ENCODE results near the gene SSRP1. TPM values are rescaled to one million over a fixed set of nuclear protein-coding genes. Genes with fewer than 3 reads are reported as not detected.
A peak's percentile ranks its signal among the peaks of the same experiment; 100 is the strongest.

The SSRP1 gene
- total RNA-seq, 2 experiments from 2014 or later: 318 to 332 TPM

DNA sequence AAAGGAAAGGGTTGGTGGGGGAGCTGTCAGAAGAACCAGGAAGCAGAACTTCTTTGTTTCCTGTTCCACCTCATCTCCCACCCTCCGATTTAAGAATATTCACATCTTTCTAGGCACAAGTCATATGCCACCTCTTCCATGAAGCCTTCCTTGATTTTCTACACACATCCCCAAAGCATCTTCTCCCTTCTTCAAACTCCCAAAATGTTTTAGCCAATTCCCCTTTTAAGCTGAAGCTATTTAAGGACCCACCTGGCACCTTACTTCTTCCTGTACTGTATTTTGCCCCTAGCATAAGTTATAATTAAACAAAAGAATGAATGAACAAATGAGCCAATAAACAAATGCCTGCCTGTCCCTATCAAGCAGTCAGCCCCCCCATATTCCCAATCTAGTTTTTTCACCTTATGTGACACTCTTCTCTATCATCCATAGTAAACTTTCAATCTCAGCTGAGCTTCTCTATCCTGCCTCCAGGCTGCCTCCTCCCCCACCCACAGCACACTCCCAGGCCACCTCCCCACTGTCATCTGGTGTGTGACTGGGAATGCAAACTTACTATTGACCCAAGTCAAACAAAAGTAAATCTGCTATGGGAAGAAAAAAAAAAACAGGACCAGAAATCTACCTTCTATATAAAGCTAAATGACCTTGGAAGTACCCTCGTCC, 14.8 kb downstream of the SSRP1 start:
- Mint-ChIP-seq H3K4me1 (peaks cover 20% of the 10 kb centered on the region), H3K36me3 (peaks cover 14% of the 10 kb centered on the region), H3K27me3 (no peaks in the 10 kb centered on the region), H3K27ac (no peak overlapping the region), H3K4me3 (no peak overlapping the region), H3K9me3 (no peaks in the 10 kb centered on the region)
- DNase-seq: no peak

DNA sequence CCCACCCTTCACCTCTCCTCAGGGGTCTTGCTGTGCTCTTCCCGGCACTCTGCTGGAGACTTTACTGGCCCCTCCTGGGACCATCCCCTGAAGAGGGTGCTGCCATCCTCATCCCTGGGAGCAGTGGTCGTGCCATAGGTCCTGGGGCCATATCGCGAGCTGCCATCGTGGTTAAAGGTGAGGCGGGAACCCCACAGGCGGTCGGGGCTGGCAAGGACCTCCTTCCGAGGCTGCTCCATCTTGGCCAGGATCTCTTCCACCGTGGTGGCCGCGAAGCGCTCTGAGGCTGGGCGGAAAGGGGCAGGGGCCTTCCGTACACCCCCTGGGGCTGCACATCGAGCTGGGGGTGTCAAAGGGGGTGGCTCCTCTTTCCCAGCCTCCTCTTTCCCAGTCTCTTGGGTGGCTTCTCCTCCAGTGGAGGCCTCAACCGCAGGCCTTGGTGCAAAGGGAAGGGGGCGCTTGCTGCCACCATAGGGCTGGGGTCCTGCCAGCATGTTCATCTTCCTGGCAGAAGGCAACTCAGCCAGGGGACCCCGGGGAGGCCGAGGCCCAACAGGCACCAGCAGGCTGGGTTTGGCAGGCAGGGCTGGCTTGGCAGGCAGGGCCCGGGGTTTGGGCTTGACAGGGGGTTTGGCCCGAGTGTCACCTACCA, 15.5 kb downstream of the SSRP1 start:
- Mint-ChIP-seq H3K27ac (no peak overlapping the region), H3K36me3 (peaks cover 8% of the 10 kb centered on the region), H3K4me1 (peaks cover 13% of the 10 kb centered on the region), H3K4me3 (no peak overlapping the region), H3K27me3 (no peaks in the 10 kb centered on the region), H3K9me3 (no peaks in the 10 kb centered on the region)
- no peak for DNase-seq

DNA sequence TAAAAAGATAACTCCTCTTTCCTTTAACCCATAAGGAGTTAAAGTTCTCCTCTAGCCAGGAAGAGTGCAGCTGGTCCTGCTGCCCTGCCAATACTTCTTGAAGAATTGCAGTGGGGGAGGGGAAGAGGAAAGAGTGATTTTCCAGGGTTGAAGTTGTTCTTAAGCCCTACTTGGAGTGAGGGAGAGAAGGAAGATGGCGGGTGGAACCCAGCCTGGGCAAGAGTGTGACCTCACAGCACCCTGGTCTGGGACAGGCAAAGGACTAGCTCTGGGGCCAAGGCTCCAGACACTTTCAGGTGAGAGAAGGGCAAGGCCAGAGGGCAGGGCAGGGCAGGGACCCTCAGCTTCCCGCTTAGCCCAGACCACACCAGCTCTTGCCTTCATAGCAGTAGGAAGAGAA, 17.5 kb downstream of the SSRP1 start:
- Mint-ChIP-seq H3K4me1 (peaks cover 6% of the 10 kb centered on the region), H3K9me3 (no peaks in the 10 kb centered on the region), H3K4me3 (no peak overlapping the region), H3K36me3 (peaks cover 11% of the 10 kb centered on the region), H3K27me3 (no peaks in the 10 kb centered on the region), H3K27ac (no peak overlapping the region)
- DNase-seq: no peak

DNA sequence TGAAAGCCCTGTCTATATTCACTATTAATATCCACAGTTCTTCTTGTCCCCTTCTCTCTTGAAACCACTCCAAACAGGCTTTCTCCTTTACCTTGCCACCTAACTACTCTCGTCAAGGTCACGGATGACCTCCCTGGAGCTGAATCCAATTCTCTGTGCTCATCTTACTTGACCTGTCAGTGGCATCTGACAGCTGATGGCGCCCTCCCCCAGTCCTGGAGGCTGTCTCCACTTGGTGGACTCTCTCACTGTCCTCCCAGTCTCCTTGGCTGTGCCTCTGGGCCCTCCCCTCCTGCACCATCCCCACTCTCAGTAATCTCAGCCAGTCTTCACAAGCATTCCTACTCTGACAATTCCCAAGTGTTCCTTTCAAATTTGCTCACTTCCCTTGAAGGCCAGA, 19.7 kb downstream of the SSRP1 start:
- H3K4me1 Mint-ChIP-seq: peaks cover 4% of the 10 kb centered on the region
- no peak overlapping the region for H3K27ac Mint-ChIP-seq
- no peak overlapping the region for H3K4me3 Mint-ChIP-seq
- peaks cover 14% of the 10 kb centered on the region for H3K36me3 Mint-ChIP-seq
- DNase-seq: no peak
- no peaks in the 10 kb centered on the region for H3K9me3 Mint-ChIP-seq
- no peaks in the 10 kb centered on the region for H3K27me3 Mint-ChIP-seq

DNA sequence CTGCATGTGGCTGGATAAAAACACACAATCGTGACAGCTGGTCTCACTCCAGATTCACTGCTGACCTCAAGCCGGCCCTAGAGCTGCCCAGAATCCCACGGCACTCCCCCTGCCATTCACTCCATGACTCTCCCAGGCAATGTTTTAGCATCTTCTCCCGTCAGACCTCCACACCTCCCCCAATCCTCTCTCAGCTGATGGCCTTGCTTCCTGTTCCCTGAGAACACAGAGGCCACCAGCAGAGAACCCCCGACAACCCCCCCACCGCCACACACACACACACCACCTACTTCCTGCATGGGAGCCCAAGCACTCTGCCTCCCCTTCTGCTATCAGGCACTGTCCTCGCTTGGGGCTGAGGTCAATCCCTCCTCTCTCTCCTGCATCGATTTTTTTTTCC, 20.2 kb downstream of the SSRP1 start:
- DNase-seq: no peak
- H3K4me1 Mint-ChIP-seq: peaks cover 9% of the 10 kb centered on the region
- no peak overlapping the region for H3K27ac Mint-ChIP-seq
- H3K27me3 Mint-ChIP-seq: no peaks in the 10 kb centered on the region
- no peak overlapping the region for H3K4me3 Mint-ChIP-seq
- H3K36me3 Mint-ChIP-seq: peaks cover 10% of the 10 kb centered on the region
- H3K9me3 Mint-ChIP-seq: no peaks in the 10 kb centered on the region

DNA sequence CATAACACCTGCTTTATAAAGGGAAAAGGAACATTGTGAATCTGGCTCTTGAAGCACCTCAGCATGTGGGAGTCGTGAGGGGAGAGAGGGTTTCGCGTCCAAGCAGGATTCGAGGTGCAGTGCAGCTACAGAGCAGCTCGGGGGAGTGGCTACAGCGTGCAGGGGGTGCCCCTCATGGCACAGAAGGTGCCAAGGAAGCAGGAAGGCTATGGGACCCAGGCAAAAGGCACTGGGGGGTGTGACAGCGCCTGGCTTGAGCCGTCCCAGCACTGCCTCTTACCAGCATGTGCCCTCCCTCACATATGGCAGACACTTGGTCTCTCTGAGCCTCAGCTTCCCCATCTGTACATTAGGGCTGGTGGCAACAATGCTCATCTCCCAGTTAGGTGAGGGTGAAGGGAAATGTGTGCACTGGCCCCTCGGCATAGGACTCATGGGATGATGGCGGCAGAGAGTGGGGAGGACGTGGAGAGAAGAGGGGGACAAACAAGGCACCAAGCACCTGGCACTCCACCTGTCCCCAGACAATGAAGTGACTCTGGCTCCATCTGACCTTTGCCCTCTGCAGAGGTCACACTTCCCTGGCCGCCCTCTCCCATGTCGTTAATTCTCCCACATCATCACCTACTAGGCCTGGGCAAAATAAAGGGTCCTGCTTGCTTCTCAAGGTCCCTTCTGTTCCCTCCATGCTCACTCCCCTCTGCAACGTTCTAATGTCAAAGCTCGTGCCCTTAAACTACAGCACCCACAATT, 21.3 kb downstream of the SSRP1 start:
- Mint-ChIP-seq H3K4me1 (peaks cover 9% of the 10 kb centered on the region), H3K4me3 (no peak overlapping the region), H3K27me3 (no peaks in the 10 kb centered on the region), H3K36me3 (peaks cover 18% of the 10 kb centered on the region), H3K27ac (no peak overlapping the region), H3K9me3 (no peaks in the 10 kb centered on the region)
- no peak for DNase-seq

DNA sequence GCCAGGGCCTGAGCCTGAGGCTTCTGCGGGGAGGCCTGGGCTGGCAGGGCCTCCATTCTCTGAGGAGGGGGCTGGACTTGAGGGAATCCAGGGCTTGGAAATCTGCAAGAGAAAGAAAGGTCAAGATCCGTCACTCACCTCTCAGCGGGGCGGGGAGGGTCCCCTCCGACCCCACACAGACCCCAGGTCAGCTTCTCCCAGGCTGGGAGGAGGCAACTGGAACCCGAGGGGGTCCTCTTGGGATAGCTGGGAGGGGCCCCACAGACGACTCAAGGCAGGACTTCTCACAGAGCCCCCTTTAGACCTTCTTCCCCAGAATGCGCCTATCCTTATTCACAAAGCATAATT, 21.9 kb downstream of the SSRP1 start:
- Mint-ChIP-seq H3K36me3 (peaks cover 19% of the 10 kb centered on the region), H3K4me1 (peaks cover 9% of the 10 kb centered on the region), H3K27me3 (no peaks in the 10 kb centered on the region), H3K9me3 (no peaks in the 10 kb centered on the region), H3K27ac (no peak overlapping the region), H3K4me3 (no peak overlapping the region)
- DNase-seq: no peak

DNA sequence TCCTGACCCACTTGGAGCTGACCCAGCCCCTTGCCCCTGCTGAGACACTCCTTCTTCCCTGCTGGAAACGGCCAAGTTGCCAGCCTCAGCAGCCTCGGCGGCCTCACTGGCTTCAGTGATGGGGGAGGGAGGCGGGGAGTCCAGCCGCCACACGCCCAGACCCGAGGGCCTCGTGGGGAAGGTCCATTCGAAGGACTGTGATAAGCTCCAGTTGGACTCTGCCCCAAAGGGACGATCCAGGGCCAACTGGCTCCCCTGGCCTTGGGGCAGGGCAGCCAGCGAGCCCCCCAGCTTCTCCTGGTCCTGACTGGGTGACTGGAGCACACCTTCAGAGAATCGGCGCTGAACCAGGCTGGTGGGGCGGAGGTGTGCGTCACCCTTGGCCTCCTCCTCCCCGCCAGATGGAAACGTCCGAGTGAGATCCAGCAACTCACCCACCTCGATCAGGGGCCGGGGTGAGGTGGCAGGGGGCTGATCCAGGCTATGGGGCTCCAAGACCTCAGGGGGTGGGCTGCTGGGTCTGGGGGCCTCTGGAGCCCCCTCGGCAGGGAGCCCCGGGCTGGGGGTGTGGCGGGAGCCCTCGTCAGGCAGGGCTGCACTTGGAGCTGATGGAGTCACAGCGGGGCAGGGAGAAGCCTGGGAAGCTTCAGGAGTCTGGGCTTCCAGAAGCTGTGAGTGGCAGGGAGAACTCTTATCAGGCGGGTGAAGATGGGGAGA, 22.5 kb downstream of the SSRP1 start:
- H3K36me3 Mint-ChIP-seq: peaks cover 20% of the 10 kb centered on the region
- H3K27ac Mint-ChIP-seq: no peak overlapping the region
- H3K4me3 Mint-ChIP-seq: no peak overlapping the region
- no peaks in the 10 kb centered on the region for H3K9me3 Mint-ChIP-seq
- H3K4me1 Mint-ChIP-seq: peaks cover 9% of the 10 kb centered on the region
- H3K27me3 Mint-ChIP-seq: no peaks in the 10 kb centered on the region
- DNase-seq: no peak

DNA sequence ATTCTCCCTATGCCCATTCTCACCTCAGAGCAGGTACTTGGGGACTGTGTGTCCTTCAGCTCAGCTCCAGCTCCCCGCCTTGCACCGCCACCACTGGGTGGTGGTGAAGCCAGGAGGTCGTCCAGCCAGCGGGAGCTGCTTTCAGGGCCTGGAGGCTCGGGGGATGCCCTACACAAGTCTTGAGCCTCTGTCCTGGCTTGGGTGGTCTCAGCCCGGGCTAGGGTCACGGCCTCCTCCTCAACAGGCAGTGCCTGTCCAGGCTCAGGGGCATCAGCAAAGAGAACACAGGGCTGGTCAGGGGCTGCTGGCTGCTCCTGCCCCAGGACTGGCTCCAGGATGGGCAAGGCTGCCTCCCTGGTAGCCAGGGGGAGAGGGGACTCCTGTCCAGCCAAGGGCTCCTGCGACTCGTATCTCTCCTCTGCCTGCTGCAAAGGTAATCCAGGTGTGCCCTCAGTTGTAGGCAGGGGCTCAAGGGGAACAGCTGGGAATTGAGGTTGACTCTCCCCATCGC, 23.1 kb downstream of the SSRP1 start:
- Mint-ChIP-seq H3K9me3 (no peaks in the 10 kb centered on the region), H3K36me3 (peaks cover 20% of the 10 kb centered on the region), H3K4me3 (no peak overlapping the region), H3K27me3 (no peaks in the 10 kb centered on the region), H3K27ac (no peak overlapping the region), H3K4me1 (peaks cover 9% of the 10 kb centered on the region)
- no peak for DNase-seq

DNA sequence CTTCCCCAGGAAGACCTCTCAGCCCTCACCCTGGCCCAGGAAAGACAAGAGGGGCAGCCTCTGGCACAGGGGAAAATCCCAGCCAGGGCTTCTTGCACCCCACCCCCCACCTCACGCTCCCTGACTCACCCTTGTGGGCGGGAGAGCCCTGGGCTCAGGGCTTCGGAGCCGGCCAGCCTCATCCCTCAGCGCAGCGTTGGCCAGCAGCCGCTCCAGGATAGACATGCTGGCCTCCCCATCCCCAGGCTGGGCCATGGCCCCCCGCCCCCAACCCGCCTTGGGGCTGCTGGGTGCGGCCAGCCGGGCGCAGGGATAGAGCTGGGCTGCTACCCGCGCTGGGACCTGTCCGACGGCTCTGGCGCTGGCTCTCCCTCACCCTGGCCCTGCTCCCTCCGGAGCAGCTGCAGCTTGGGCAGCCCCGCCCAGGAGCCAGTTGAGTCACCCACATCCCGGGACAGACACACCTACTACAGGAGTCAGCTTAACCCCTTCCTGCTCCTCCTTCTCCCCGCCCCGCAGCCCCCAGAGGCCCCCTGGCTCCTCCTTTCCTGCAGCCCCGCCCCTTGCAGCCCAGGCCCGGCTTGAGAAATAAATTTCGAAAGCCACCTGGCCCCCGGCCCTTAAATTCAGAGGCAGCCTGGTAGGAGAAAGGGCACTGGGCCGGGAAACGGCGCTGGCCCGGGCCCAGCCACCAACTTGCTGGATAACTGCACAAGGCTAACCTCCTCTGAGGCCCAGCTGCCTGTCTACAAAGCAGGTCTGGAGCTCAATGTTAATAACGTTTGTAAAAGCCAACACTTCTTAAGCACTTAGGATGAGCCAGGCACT, 24.4 kb downstream of the SSRP1 start:
- no peaks in the 10 kb centered on the region for H3K27me3 Mint-ChIP-seq
- H3K27ac Mint-ChIP-seq: no peak overlapping the region
- no peaks in the 10 kb centered on the region for H3K9me3 Mint-ChIP-seq
- no peak overlapping the region for H3K4me3 Mint-ChIP-seq
- H3K36me3 Mint-ChIP-seq: peaks cover 20% of the 10 kb centered on the region
- H3K4me1 Mint-ChIP-seq: peaks cover 9% of the 10 kb centered on the region
- DNase-seq: peak; percentile 83

DNA sequence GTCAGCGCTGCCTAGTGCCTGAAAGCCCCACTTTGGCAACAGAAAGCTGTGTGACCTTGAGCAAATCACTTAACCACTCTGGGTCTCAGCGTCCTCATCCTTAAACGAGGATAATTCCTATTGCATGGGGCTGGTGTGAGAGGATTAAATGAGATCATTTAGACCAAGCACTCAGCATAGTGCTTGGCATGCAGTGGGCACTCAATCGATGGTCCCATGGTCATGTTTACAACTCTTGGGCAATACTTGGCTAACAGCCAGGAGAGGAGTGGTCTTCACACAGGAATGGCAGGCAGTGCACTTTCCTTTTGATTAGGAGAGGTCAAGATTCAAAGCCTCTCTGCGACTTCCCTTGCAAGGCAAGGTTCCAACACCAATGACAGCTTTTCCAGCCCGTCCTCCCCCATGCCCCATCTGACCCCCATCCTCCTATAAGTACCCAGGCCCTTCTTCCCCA, 25.0 kb downstream of the SSRP1 start:
- Mint-ChIP-seq H3K36me3 (peaks cover 20% of the 10 kb centered on the region), H3K4me3 (no peak overlapping the region), H3K27me3 (no peaks in the 10 kb centered on the region), H3K27ac (no peak overlapping the region), H3K4me1 (peaks cover 9% of the 10 kb centered on the region), H3K9me3 (no peaks in the 10 kb centered on the region)
- DNase-seq: no peak

DNA sequence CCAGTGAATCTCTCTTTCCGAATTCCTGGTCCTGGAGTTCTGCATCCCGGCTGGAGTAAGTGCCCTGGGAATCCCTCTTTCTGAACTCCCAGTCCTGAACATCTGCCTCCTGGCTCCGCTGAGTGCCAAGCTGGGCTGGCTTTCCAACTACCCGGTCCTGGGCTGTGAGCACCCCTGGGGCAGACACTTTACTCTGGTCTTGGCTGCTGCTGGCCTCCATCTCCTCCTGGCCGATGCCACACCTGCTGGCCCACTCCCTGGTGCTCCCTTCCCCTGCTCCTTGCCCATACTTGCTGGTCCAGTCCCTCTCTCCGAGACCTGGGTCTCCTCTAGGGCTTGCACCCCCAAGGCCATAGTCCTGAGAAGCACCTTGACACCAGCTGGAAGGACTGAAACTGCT, 25.6 kb downstream of the SSRP1 start:
- no peak for DNase-seq
- Mint-ChIP-seq H3K9me3 (no peaks in the 10 kb centered on the region), H3K27ac (no peak overlapping the region), H3K36me3 (peaks cover 20% of the 10 kb centered on the region), H3K27me3 (no peaks in the 10 kb centered on the region), H3K4me1 (peaks cover 9% of the 10 kb centered on the region), H3K4me3 (no peak overlapping the region)

DNA sequence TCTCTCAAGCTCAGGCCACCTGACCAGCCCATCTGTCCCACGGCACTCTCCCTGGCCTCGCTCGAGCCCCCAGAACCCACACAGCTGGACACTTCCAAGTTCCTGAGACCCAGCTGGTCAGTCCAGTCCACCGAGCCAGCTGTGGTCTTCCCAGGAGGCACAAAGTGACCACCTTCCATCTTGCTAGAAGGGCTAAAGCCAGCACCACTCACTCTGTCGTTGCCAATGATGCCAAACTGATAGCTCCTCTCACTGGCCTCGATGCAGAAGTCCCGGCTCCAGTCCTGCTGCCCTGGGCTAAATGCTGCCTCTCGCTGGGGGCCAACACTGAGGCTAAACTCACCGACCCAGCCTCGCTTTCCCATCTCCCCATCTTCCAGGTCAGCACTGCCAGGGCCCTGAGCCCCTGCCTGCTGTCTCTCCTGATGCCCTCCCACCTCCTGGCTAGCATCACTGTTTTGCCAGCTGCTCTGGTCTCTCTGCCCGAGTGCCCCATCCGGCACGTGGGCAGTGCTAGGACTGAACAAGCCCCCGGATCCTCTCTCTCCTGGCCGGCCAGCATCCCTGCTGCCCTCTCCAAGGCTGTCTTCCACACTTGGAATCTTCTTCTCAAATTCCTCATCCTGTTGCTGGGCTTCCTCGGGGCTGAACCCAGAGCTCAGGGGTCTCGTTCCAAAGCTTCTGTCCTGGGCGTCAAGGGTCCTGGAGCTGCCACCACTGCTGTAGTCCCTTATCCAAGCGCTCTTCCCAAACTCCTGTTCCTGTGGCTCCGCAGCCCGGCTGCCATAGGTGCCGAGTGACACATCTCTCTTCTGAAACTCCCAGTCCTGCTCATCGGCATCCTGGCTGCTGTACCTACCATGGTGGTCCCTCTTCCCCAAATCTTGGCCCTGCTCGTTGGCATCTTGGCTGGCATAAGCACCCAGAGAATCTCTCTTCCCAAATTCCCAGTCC, 26.3 kb downstream of the SSRP1 start:
- Mint-ChIP-seq H3K9me3 (no peaks in the 10 kb centered on the region), H3K36me3 (peaks cover 20% of the 10 kb centered on the region), H3K27ac (no peak overlapping the region), H3K27me3 (no peaks in the 10 kb centered on the region), H3K4me3 (no peak overlapping the region), H3K4me1 (peaks cover 9% of the 10 kb centered on the region)
- DNase-seq: no peak
